Nucleus accumbens (tissue), 56 donors: Measurements from ENCODE around the gene TNFAIP3.
"Not testable (repeated sequence)": the region's sequence is repeated elsewhere in the genome, so short reads cannot be mapped to it uniquely, and the experiment has no call there.

Experiments
- DNase-seq, 56 donors: peaks; one replicate each; lab custom pipeline; 2025; lab: John Stamatoyannopoulos, UW

TNFAIP3 gene

DNA sequence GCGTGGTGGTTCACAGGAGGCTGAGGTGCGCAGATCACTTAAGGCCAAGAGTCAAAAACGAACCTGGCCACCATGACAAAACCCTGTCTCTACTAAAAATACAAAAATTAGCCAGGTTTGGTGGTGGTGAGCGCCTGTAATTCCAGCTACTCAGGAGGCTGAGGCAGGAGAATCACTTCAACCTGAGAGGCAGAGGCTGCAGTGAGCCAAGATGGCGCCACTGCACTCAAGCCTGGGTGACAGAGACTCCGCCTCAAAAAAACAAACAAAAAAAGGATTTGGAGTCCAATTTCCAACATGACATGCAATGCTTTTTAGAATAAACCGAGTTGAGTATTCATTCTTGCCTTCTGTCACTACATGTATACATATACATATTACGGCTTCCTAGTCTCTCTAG lies 27.3 kb downstream of the TNFAIP3 start:
- DNase-seq: not testable (repeated sequence)

DNA sequence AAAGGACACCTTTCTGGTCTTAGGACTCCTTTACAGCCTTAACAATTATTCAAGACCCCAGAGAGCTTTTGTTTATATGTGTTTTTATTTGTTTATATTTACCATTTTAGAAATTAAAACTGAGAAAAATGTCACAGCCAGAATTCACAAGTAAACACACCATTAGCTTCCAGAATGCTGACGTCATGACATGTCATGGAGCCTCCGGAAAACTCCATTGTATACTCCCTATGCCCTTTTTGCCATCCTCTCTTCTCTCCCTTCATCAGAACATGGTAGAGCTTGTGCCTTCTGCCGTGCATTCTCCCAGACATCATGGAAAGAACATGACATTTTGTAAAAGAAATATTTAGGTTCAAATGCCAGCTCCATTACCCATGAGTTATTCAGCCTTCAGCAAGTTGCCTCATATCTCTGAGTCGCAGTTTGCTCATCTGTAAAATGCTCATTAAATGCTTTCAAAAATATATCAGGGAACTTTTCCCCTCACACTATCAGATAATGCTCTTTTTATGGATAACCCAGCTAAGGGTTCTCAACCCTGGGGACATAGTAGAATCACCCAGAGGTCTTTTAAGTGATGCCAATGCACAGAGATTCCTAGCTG lies 27.8 kb downstream of the TNFAIP3 start:
- no peak for DNase-seq

DNA sequence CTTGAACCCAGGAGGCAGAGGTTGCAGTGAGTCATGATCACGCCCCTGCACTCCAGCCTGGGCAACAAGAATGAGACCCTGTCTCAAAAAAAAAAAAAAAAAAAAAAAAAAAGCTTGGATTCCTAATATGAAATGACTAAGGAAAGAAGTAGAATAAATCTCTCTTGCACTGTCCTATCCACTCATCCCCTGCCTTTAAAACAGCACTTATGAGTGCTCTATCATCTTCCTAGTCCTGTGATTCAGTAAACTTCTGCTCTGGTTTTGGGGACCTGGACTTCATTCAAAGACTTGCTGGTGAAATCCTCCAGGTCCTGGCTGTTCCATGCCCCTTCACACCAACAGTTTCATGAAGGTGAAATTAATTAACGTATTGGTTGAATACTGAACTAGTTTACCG lies 29.6 kb downstream of the TNFAIP3 start:
- no peak for DNase-seq

DNA sequence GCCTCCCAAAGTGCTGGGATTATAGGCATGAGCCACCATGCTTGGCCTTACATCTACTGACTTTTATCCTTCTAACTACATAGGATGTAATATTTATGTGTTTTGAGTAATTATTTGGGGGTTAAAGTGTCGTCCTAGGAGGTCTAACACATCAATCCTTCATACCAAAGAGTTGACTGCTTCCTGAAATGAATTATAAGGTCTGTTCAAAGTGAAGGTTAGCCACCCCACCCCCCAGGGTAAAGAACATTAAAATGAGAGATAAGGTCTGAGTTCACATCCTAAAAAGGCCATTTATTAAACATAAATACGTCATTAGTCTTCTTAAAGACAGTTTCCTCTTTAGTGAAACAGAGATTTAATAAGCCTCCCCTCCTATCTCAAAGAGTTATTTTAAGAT lies 33.8 kb downstream of the TNFAIP3 start:
- DNase-seq: no peak

DNA sequence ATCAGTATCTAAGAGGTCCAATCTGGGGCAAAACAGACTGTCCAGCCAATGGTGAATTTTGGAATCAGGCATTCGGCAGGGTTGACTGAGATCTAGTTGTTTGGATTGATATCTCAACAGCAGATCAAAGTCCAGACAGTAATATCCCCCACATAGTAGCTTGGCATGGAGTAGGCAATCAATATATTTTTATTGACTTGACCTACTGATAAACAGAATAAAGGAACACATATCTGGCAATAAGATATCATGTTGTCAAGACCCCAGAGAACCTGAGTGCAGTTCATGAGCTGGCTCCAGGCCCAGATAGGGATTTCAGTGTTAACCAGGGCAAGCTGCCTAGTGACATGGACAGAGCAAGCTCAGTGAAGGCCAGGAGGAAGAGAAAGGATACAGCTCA lies 34.4 kb downstream of the TNFAIP3 start:
- no peak for DNase-seq

DNA sequence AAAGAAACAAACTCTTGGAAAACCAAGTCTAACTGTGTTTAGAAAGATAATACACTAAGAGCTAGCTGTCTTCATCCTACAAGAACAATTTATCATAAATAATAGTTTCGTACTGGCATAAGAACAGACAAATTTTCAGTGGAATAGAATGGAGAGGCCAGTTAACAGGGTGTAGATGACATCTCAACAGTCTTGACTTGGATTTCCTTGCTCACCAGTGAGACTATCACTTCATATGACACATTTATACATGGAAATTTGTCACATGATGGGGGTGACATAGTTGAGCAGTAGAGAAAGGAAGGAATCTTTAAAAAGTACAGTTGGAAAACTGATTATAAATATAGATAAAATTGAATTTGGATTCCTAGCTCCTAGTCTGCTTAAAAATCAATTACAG lies 35.6 kb downstream of the TNFAIP3 start:
- no peak for DNase-seq

DNA sequence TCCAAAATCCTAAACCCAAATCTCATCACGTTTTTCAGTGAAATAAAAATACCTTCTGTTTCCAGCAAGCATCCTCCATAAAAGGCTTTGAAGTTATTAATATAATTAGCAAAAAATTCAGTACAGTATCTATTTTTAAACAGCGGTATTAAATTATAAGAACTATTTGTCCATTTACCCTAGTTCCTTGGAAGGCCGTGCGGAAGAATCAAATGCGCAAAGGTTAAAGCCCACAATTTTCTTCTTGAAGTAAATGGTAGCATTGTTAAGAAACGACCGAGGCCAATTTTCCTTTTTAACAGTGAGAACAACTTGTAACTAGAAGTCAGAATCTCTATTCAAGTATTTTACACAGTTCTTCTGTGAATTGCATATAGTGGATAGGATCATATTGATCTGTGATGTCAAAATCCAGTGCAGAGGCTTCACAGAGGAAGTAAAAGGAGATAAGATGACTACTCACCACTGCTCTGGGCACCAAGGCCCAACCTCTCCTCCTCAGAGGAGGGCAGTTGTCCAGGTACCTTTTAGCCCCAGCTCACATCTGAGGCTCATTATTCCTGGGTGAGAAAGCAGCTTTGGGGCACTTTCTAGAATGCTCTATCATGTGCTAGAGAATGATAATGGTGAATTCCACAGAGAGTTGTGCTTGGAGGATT lies 36.3 kb downstream of the TNFAIP3 start:
- DNase-seq: no peak

DNA sequence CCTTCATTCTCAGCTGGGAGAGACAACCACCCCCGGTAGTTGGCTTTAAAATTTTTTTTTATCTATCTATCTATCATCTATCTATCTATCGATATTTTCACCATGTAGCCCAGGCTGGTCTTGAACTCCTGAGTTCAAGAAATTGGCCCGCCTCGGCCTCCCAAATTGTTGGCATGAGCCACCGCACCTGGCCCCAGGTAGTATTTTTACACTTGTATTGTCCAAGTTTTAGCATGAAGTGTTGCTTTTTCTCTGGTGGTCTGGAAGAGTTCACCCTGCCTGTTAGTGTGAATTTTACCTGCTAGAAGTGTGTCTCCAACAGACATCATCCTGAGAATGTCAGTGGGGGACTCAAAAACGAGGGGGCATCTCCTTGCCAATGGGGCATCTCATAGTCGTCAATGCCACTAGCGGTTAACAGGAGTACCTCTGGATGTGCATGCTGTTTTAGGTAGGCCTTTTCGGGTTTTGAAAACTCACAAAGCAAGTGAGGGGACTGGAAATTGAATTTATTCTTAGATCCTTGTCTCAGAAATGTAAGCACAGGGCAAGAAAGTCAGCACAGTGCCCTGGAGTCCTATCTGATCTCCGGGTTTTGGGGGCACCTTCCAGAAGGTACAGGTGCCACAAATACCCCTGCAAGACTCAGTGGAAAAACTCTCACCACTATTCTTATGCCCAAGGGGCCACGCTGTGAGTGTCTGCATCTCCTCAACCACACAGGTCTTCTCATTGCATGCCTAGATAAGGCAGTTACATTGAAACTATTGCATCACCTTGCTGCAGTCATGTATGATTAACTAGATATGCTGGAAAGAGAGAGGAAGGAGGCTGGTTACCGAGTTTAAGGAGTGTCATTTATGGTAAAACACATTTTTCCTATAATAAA lies 37.1 kb downstream of the TNFAIP3 start:
- DNase-seq: no peak

DNA sequence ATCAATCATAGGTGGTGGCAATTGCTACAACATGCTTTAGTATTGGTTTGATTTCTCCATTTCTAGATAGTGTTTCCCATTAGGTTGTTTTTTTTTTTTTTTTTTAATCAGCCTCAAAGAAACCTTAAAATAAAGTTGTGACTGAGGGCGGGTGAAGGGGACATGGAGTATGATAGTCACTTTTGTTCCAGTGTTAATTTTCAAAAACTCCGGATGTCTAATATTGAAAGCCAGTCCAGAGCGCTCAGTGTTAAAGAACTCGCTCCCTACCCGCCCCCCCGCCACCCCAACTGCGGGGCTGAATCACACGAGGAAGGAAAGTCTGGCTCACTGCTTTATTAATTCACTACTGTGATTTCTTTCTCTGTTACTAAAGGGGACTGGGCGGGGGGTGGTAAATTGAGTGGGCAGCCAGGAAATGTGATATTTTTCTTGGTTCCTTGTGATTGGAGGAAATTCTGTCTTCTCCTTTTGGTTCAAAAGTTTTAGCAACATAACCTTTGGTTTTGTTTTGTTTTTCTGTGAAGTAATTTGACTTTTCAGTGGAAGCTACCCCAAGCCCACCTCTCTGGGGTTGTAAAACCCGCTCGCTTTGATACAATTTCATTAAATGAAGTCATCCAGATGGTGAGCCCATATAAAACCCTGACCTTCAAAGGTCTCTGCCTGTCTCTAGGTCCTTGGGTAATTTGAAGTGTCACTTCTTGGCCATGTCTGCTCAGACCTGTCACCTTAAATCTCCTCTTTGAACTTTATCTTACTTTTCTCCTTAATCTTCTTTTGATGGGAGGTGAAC lies 38.0 kb downstream of the TNFAIP3 start:
- no peak for DNase-seq

DNA sequence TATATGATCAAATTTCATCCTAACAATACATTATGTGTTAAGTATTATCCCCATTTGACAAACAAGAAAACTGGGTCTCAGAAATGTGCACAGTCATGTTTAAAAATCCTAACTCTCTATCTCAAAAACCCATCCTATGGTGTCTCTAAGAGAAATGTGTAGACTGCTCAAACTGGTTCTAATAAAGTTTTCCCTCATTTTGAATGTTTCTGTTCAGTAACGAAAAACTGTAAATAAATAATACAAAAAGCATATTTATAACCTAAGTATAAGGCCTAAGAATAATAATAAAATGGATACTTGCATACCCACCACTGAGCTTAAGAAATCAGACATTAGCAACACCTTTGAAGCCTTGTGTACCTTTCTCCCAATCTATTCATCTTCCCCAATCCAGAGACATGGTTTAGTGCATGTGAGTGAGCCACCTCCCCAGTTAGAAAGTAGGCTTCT lies 39.0 kb downstream of the TNFAIP3 start:
- no peak for DNase-seq

DNA sequence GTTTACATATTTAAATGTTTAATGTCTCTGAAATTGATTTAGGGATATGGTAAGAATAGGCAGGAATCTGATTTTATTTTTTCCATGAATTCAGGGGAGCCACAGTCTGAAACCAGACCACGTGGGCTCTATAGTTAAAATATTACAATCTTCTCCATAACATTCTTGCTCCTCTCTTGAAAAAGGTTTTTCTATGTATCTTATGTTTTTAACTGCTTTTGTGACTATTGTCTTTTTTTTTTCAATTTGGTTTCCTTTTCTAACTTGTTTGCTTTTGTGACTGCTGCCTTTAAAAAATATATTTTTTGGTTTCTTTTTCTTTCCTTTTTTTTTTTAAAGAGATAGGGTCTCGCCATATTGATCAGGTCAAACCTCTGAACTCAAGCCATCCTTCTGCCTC lies 40.1 kb downstream of the TNFAIP3 start:
- no peak for DNase-seq

DNA sequence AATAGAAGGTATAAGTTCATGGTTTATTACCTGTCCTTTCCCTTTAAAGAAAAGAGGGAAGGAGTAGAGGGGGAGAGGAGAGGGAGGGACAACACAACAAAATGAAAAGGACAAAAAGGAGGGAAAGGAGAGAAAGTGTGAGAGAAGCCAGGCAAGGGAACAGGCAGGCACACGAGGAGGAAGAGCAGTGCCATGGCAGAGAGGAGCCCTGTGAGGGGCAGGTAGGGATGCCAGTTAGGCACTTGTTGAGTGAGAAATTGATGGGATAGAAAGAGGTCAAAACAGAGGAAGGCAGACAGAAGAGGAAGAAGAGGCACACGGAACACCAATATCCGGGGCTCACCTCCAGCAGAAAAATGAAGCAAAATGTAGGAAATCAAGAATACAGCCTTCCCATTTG lies 42.5 kb downstream of the TNFAIP3 start:
- no peak for DNase-seq

DNA sequence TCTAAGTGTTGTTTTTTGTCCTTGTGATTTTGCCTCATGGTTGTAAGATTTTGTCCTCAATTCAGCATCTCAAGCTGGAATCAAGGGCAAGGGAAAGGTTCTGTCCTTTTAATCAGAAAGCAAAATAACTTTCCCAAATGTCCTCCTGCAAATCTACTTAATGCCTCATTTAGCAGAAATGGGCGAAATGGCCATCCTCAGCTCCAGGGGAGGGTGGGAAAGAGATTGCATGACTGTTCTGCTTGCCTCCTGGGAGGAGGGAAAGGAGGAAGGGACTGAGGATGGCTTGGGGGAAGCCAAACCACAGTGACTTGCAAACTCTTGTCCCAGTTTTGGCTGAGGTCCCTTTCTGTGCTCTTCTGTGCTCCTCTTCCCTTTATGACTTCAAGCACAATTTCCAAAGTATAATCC lies 43.4 kb downstream of the TNFAIP3 start:
- no peak for DNase-seq

DNA sequence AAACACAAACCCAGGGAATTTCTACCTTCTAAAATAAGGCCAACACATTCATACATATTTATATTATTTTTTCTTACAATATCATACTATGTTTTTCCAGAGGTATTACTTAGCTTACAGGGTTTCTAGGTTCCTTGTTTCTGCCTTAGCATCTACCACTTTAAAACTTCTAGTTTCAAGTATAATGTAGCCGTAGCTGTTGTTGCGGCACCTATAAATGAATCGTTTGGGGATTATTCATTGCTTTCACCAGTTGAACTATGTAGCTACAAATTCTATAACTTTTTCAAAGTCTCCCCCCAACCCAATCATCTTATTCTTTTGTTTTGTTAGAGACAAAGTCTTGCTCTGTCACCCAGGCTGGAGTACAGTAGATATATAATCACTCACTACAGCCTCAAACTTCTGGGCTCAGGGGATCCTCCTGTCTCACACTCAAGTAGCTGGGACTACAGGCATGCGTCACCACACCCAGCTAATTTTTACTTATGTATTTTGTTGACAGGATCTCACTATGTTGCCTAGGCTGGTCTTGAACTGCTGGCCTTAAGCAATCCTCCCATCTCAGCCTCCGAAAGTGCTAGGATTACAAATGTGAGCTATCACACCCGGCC lies 43.9 kb downstream of the TNFAIP3 start:
- DNase-seq: no peak

DNA sequence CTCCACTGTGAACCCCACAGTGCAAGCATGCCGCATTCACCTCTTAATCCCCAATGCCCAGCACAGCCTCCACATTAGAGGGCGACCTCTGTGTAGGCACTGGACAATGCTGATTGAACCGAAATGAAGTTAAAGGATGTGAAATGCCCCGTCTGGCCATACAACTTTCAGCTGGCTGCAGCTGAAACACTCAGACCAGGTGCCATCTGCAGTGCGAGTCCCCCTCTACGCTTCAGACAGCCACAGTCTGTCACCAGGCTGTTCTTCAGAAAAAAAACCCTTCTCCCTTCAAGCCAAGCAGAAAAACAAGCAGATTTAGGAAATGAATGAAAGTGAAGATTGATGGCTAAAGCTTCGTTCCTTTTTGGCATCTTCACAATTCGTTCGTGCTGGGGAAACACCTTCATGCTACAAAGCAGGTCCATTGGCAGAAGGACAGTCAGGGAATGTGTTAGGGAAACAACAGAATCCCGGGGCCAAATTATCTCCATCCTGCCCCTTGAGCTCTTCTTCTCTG lies 44.7 kb downstream of the TNFAIP3 start:
- DNase-seq: no peak

DNA sequence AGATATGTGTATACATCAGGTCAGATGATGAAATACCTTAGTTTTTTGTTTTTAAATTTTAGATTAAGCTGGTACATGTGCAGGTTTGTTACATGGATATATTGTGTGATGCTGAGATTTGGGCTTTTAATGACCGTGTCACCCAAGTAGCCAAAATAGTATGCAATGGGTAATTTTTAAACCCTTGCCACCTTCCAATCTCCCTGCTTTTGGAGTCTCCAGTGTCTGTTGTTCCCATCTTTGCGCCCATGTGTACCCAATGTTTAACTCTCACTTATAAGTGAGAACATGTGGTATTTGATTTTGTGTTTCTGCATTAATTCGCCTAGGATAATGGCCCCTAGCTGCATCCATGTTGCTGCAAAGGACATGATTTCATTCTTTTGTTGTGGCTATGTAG lies 45.8 kb downstream of the TNFAIP3 start:
- DNase-seq: no peak

DNA sequence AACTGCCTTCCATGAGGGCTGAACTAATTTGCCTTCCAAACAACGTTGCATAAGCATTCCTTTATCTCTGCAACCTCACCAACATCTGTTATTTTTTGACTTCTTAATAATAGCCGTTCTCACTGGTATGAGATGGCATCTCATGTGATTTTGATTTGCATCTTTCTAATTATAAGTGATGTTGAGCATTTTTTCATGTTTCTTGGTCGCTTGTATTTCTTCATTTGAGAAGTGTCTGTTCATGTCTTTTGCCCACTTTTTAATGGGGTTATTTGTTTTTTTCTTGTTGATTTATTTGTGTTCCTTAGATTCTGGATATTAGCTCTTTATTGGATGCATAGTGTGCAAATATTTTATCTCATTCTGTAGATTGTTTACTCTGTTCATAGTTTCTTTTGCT lies 46.4 kb downstream of the TNFAIP3 start:
- DNase-seq: no peak

DNA sequence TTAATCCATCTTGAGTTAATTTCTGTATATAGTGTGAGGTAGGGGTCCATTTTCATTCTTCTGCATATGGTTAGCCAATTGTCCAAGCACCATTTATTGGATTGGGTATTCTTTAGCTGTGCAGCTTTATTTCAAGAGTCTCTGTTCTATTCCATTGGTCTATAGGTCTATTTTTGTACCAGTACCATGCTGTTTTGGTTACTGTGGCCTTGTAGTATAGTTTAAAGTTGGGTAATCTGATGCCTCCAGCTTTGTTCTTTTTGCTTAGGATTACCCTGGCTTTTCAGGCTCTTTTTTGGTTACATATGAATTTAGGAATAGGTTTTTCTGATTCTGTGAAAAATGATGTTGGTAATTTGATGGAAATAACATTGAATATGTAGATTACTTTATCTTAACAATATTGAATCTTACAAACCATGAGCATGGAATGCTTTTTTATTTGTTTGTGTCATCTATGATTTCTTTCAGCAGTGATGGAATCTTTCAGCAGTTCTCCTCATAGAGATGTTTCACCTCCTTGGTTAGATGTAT lies 47.0 kb downstream of the TNFAIP3 start:
- no peak for DNase-seq

DNA sequence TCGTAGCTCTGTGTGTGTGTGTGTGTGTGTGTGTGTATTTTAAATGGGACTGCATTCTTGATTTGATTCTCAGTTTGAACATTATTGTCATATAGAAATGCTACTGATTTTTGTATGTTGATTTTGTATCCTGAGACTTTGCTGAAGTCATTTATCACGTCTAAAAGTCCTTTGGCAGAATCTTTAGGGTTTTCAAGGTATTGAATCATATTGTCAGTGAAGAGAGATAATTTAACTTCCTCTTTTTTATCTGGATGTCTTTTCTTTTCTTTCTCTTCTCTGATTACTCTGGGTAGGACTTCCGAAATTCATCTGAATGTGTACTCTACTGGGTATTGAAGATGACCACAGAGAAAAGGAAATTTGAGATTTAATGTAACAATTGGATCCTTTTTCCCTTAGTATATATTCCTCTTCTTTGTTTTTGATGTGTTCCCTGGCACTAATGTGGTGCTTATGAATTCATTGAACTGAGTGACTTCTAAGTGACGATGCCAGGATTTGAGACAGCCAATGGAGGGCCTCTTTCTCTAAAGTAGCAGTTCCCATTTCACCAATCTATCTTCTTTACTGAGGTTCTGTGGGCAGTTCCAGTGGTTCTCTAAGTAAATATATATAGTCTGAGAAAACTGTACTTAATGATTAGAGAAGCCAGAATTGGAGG lies 47.6 kb downstream of the TNFAIP3 start:
- no peak for DNase-seq
